Measurements from ENCODE around the gene AGPAT3.
A peak's percentile ranks its signal among the peaks of the same experiment; 100 is the strongest.

Gene AGPAT3

DNA sequence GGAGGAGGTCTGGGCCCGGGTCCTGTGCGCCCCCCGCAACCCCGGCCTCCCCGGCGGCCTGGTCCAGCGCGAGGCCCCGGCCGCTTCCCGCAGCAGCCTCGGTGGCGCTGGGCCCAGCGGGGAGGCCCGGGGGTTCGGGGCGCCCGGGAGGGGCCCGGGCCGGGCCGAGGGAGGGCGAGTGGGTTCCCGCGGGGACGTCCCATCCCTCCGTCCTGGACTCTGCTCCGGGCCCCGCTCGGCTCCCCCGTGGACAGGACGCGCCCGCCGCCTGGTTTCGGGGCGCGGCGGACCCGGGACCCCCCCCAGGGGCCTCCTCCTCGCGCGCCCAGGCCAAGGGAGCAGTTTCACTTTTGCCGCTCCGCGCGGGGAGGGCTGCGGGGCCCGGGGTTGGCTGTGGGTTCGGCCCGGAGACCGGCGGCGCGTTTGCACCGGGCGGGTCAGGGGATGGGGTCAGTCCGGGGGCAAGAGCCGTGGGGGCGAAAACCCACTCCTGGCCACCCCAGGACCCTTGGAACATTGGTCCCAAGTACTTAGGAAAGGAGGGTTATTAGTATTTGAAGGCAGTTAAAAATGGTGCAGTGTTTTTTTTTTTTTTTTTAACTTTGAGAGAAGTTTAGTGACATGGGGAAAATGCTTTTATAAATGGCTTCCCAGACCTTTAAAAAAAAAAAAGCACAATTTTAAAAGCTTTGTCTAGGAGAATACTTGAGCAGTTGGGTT, 677 bp downstream of the AGPAT3 start:
- DNase-seq, result peak; percentile 36

DNA sequence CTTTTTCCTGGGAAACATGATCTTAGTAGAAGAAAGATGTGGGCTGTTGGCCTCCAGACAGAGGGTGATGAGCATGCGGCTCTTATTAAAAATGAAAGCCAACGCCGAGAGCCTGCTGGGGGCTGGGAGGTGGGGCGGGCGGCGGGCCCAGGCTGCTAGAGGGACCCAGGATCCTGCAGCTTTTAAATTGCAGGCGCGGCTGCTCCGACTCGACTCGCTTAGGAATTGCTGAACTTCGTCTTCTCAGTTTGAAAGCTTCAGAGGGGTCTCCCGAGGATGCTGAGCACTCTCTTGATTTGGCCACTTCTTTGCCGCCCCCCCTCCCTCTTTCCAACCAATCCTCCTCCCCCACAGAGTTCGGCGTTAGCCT, 1.2 kb downstream of the AGPAT3 start:
- peak; percentile 3 for DNase-seq

DNA sequence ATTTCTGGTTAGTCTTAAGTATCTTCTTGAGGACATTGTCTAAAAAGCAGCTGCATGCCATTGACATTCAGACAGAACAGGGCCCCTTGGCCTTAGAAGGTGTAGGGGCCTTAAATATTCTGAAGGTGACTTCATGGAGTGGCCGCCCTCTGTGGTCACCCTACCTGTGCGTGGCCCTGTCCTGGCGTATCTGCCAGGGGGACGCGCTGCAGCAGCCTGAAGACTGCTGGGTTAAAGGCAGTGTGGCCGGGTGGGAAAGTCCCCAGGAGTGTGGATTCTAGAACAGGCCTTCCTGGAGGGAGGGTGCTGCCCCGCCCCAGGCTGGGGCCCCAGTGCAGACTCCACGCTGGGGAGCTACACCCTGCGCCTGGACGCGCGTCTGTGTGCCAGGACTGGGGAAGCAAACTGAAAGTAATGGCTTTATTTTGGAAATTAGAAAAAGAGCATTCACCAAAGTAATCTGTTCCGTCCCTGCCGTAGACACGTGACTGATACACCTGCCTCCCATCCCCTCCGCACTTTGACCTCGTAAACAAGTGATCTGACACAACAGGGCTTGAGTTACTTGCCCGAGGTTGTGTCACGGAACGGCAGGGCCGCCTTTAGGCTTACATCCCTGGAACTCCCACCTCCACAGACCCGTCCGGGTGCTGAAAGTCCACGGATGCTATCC, 1.8 kb downstream of the AGPAT3 start:
- DNase-seq, result peak; percentile 19

DNA sequence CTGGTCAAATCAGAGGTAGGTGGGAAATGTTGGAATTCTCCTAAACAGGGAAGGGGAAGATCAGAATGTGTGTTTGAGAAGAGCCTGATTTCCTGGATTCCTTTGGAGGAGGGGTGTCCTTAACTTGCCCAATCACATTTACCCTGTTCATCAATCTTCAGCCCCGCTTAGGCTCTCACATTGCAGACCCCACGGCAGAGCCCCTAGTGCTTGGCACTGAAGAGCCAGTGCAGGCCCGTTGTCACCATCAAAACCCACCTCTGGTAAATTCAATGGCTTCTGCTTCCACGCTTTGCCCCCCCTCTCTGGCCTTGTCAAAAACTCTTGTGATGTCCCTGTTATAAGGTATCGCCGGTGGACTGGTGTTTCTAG, 2.3 kb downstream of the AGPAT3 start:
- no peak for DNase-seq

DNA sequence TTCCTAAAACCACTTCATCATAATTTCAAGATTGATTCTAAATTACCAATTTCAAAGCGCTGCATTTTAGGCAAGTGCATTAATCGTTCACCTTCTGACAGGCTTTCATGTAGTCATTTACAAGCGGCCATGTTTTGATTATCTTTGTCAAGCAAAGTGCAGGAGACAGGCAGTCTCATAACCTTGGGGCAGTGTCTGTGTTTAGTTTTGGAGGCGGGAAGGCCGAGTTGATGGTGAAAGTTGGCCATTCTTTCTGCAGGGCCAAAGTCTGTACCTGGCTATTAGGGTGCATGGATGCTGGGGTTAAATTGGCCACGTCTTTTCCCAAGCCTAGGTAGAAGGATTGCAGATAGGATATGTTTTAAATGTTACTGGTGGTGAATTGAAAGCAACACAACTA, 2.9 kb downstream of the AGPAT3 start:
- no peak for DNase-seq

DNA sequence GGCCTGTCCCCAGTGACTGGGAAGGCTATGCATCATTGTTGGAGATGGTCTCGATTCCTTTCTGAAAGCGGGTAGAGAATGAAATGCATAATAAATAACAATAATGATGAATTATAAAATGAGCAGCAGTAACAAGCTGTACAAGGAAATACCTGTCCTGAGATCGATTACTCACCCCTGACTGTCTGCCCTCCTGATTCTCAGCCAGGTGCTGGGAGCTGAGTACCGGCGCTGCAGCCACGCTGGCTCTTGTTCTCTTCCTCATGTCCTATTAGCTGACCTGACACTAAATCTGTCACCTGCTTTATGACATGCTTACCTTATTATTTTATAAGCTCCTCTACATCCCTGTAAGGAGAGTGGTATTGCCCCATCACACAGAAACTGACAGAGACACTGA, 3.4 kb downstream of the AGPAT3 start:
- no peak for DNase-seq

DNA sequence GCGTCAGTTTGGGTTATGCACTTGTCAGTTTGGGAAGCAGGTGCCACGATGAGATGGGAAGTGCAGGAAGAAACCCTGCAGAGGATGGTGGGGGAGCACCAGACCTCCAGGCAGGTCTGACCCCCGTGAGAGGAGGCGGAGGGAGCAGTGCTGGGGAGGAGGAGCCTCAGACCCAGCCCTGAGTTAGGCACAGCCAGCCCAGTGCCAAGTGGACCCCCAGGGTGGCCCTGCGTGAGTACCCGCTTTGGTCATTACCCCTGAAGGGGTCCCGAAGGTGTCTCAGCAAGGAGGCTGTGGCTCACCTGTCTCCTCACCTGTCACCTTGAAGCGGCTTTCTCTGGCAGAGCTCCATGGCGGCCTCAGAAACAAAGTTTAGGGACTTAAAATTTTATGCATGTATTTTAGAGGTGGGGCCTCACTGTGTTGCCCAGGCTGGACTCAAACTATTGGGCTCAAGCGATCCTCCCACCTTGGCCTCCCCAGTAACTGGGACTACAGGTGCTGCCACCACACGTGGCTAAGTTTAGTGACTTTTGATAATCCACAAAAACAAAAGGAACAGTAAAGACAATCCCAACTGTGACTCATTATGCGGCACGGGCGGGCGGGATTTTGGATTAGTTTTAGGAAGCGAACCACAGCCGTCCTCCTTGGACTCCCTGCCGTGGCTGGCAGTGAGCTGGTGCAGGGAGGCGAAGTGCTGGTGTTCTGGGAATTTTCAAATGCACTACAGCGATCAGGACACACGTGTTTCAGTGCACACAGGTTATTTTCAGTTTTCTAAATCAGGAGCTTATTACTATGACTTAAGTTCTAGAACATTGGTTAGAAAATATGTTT, 4.7 kb downstream of the AGPAT3 start:
- no peak for DNase-seq

DNA sequence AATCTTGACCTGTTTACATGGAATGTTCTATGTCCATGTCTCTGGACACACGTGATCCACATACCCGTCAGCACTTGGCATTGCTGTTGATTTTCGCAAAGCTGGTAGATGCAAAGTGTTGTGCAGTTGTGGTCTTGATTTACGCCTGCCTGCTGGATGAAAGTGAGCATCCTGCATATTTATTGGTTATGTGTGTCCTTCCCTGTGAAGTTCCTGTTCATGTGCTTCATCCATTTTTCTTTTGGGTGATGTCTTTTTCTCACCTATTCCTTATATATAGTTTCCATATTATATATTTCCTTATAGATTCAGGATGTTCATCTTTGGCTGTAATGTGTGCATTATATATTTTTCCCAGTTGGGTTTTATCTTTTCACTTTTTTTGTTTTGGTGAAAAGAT, 6.5 kb downstream of the AGPAT3 start:
- DNase-seq, result no peak

DNA sequence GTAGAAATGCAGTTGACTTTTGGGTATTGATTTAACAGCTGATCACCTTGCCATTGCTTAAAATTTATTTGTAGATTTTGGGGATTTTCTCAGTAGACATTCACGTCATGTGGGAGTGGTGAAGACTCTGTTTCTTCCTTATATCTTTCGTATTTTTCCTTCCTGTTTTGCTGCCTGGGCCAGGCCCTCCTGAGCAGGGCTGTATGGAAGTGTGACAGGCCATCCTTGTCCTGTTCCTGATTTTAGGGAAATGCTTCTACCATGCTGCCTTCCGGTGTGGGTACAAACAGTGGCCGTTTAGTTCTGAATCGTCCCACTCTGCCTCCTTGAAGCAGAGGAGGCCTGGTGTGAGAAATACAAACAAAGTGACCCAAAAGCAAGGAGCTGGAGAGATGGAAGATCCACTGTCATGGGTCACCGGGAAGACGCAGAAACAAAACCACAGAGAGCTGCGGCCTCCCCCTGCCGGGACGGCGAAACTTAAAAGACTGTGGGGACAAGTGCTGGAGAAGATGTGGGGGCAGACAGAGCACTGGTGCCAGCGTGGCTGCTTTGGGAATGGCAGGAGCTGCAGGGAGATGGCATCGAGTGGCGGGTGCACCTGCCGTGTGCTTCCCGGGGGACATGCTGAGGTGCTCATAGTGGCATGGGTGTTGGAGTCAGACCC, 7.6 kb downstream of the AGPAT3 start:
- DNase-seq, result no peak

- DNase-seq, result no peak
Measured at GRCh38 chr21:43873673-43874072, 8.7 kb downstream of the AGPAT3 start.

DNA sequence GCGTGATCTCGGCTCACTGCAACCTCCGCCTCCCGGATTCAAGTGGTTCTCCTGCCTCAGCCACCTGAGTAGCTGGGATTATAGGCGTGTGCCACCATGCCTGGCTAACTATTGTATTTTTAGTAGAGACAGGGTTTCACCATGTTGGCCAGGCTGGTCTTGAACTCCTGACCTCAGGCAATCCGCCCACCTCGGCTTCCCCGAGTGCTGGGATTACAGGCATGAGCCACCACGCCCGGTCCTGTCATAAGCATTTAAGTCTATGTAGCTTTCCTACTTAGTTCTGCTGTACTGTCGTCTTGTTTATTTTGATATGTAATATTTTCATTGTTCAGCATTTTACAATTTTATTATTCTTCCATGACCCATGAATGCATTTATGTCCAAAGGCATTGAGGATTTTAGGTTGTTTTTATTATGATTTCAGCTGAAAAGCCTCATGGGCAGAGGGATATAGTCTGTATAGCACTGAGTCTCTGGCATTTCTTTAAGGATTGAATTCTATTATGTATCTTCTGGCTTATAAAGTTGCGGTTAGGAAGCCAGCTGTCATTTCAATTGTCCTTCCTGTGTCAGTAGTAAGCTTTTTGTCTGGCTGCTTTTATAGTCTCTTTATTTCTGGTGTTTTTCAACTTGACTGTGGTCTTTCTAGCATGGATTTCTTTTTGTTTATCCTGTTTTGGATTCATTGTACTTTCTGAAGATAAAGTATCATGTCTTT, 9.2 kb downstream of the AGPAT3 start:
- DNase-seq, result no peak

GRCh38 chr21:43876605-43877004, 11.6 kb downstream of the AGPAT3 start:
- DNase-seq, result no peak

DNA sequence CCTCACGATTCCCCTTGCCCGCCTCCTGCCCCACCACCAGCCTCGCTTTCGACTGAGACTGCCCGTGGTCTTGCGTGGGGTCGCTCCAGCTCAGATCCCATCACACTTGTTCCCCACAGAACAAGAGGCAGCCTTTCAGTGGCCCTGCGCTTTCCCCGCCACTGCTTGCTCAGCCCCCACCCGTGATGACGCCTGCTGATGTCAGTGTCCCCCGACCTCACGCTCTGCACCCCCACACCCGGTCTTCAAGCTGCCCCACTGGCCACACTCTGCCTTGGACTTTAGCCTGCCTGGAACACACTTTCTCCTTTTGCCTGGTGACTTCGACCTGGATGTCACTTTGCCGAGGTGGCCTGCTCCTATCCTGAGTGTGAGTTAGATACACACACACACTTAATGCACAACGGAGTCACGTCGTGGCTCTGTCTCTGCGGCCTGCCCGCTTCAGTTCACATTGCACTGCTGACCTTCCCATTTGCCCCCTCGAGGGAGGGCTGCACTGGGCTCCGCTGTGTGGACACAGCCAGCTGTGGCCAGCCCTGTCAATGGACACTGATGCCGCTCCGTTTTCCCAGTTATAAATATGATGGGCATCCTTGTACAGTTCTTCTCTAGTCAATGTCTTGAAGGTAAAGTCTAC, 13.0 kb downstream of the AGPAT3 start:
- DNase-seq, result no peak

DNA sequence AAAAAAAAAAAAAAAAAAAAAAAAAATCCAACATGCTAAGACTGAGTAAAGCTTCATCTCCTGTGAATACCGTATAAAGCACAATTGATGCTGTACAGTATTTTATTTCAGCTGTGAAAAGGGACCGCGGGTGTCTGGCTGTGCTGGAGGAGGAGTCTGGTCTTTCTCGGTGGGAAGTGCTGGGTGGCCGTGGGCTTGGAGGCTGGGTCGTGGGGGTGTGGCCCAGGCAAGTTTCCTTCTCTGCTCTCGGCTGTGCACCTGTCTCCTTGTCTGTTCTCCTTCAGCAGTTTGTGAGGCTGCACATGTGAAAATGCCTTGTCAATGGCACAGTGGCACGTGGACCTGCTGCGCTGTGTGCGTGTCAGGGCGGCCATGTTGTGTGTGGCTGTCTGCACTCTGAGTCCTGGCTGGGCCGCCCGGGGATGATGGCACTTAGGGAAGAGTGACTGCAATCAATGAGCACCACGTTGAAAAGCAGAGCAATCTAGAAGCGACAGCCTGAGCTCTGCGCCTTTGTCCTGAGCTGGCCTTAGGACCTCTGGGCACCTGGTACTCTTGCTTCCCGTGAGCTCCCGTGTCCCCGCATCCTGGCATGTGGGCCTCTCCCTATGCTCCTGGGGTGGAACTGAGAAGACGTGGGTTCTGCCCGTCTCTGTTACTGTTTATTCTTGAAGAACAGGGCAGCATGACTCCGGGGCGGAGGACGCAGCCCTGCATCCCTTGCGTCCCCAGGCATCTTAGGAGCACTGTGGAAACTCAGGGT, 14.5 kb downstream of the AGPAT3 start:
- DNase-seq, result no peak

DNA sequence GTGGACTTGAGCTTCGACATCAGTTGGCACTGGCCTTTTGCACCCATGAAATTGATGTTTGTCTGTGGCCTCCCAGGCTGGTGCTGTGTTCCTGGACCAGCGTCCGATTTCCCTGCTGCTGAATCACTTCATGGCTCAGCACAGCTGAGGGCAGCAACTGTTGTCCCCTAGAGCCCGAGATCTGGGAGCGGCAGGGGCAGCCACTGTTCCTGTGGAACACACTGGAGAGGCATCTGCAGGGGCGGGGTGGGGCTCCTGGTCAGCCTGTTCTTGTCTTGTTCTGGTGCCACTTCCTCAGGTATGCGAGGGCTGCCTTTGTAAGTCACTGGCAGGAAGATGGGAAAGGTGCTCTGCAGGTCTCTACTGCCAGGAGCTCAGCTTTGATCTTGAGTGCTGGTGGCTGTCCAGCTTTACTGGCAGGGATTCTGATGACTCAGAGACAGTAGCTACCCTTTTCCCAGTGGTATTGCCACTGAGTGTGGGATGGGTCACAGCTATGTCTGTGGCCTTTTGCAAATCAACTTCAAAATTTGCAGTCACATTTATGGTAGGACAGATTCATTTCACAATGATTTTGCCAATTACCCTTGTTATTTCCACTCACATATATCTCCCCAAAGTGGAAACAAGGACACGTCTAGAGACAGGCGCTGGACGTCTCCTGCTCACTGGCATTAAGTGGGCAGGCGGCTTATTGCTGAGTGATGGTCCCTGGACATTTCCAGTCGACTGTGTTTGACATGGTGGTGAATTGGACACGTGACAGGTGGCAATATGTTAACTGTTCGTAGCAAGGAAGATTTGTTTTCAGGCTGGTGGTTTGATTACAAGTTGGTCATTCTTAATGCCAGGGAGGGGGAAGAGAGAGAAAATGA, 15.3 kb downstream of the AGPAT3 start:
- no peak for DNase-seq

- DNase-seq, result no peak
Measured at GRCh38 chr21:43881283-43881682, 16.3 kb downstream of the AGPAT3 start.

DNA sequence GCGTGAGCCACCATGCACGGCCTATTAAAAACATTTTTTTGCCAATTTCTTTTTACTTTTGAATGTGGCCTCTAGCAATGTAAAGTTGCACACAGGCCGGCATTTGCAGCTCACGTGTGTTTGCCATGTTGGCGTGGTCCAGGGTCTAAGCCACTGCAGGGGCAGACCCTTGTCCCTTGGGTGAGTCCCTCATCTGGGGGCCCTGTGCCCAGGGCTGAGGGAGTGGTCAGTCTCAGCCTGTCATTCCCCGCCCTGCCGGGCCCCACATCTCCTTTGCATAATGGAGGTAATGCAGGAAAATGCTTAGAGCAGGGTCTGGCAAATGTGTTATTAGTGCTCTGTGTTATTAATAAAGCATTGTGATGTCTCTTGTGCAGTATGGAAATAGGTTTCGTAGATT, 16.9 kb downstream of the AGPAT3 start:
- DNase-seq, result no peak

DNA sequence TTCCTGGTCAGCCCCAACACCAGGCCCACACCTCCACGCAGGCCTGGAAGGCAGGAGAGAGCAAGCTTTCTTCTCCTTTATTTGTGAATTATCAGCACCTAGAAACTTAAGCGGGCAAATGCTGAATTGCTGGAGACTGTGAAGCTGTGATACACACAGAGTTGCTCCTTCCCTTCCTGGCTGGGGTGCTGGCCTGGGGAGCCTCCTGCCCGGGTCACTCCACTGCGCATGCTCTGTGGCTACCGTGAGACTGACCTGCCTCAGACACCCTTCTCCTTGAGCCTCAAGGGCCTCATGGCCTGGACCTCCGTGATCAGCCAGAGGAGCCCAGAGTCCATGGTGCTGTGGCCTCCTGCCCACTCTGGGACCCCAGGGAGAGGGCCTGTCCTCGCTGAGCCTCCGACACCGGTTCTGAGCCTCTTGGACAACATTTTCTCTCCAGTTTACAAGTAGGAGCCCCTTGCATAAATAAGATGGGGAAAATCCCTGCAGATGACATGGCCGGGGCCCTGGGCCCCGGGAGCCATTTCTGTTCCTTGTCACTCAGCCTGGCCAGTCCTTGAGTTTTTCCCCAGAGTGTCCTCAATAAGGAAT, 18.0 kb downstream of the AGPAT3 start:
- no peak for DNase-seq

DNA sequence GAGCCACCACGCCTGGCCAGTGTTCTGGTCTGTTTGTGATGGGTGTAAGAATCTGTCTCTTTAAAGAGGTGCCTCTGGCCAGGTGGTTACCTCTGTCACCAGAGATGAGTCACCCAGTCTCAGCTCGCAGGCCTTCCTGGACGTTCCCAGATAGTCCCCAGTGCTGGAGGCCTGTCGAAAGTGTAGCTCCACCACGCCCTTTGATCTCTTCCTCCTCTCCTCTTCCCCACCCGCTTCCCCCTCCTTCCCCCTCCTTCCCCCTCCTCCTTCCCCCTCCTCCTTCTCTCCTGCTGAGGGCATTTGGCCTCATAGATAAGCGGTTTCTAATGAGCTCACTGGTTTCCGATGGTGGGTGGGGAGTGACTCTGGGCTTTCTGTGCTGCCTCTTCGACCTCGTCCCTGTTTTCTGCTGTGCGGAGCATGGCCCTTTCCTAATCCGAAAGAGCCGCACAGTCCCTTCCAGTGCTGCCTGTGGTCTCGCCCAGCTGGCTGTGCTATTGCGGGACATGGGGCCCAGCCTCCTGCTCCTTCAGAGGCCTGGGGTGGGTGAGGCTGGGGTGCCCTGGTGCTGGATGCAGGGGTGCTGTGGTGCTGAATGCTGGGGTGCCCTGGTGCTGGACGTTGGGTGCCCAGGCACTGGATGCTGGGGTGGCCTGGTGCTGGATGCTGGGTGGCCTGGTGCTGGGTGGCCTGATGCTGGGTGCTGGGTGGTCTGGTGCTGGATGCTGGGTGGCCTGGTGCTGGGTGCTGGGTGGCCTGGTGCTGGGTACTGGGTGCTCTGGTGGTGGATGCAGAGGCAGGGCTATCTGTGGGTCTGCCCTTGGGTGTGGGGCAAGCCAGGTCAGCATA, 19.2 kb downstream of the AGPAT3 start:
- DNase-seq, result no peak
